Measurements from ENCODE around the gene MAST2. TPM values are rescaled to one million over a fixed set of nuclear protein-coding genes. Genes with fewer than 3 reads are reported as not detected.

Gene MAST2
- total and polyA plus RNA-seq, 2 of the 13 experiments (the other 11 are each of a cell fraction or from before 2014, with no cell fraction given), result 15.3 to 23.0 TPM

DNA sequence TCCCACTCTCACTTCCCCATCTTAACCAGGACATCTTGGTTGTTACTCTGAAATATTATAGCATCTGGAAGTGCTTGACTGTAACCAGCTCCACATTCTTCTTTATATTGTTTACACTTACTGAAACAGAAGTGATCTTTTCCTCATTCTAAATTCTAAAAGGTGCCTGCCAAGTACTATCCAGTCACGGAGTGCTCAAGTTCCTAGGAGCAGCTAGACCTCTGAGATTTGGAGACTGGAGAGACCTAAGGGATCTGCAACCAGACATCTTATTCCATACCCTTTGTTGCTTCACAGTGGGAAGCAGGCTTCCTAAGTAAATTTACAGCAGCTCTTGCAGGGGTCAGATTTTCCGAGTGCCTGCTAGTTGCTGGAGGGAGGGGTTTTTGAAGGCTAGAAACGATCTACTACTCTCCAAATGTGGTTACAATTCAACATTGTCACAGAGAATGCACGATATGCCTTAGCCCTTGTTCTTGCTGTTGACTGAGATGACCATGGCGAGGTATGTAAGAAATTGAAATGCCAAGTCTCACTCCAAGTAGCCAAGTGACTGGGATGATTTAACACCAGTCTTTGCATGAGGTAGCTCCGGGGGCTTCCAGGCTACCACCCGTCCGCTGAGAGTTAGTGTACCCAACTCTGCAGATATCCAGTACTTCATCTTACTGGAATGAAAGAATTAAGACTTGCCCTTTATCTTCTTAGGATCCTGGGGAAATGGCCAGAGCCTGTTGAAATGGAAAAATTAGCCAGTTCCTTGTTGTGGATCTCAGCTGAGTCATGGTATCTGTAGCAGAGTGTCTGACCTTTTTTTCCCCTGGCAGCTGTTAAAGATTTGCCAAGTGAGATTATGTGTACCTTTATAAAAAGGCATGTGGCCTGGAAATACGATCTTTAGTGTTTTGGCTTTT, 150.8 kb downstream of the MAST2 start:
- Histone ChIP-seq H3K4me3 (replicated peaks in 1 of 3; ENCODE audit: insufficient read depth in 1 of 3, low read depth in 2 of 3, low read length in 3 of 3) (no peak overlapping the region), H2AFZ (ENCODE audit: low read length) (no peak overlapping the region), H3K9ac (ENCODE audit: insufficient read depth, low read depth, low read length) (no peak overlapping the region)

More for the DNA sequence above, 150.8 kb downstream of the MAST2 start:
- BruUV-seq (replicated peaks), result no TSS peak
- CTCF ChIA-PET (ENCODE audit: low intra/inter-chr PET ratio, low total read pairs), result no interaction called here
- DNase-seq (ENCODE audit: low spot score) (peak; percentile 29), ATAC-seq (peak; percentile 27; the same call in 1 of the 3 replicates), FAIRE-seq (no peak)
- WGBS (ENCODE audit: low lambda C conversion rate), result 83% methylated on average over 9 of the region's 9 CpGs
- Histone ChIP-seq H3K36me3 (replicated peaks in 1 of 2; ENCODE audit: control insufficient read depth in 1 of 2, insufficient read depth in 2 of 2, low read length in 2 of 2) (0 out of 5 replicates have a peak, but pooled peaks cover 0 to under 1% of the 10 kb centered on the region in 2 experiments), H4K20me1 (ENCODE audit: insufficient read depth, low read length) (no peaks in the 10 kb centered on the region; the same call in 1 of the 2 replicates), H3K27ac (ENCODE audit: extremely low read length, insufficient read depth, low read length) (peak overlapping the region; percentile 12), H3K9me3 (ENCODE audit: low read length) (no peaks in the 10 kb centered on the region), H3K27me3 (ENCODE audit: control insufficient read depth in 1 of 2, insufficient read depth in 2 of 2, low read length in 2 of 2) (no peaks in the 10 kb centered on the region), H3K4me2 (ENCODE audit: low read depth, low read length) (no peak overlapping the region), H3K4me1 (ENCODE audit: insufficient read depth, low read length) (peaks cover 12% of the 10 kb centered on the region), H3K79me2 (ENCODE audit: insufficient read depth, low read length) (no peaks in the 10 kb centered on the region)
- intact Hi-C loops (cut with micrococcal nuclease; ENCODE audit: unreplicated experiment), result no loop called here
- POLR2A ChIA-PET, result no interaction called here
- in situ Hi-C loops (cut with HindIII; ENCODE audit: extremely low pct_ligation_motif_present, low pct_unique_long_range_greater_than_20kb), result no loop called here
- TF ChIP-seq SAP130 (CRISPR knock-in tag; IDR thresholded peaks at IDR 0.05; ENCODE audit: low read depth) (peak; percentile 39; the same call in 1 of the 2 replicates), PAWR (CRISPR knock-in tag; IDR thresholded peaks at IDR 0.05; ENCODE audit: borderline replicate concordance) (no peak), AGO2 (optimal IDR thresholded peaks at IDR 0.05; ENCODE audit: low read depth, low read length) (no peak), ZNF510 (CRISPR knock-in tag; IDR thresholded peaks at IDR 0.05; ENCODE audit: low read depth) (no peak), TFAP4 (IDR thresholded peaks at IDR 0.05; ENCODE audit: borderline replicate concordance, low read depth) (peak; percentile 36; the same call in 1 of the 2 replicates), MAFF (IDR thresholded peaks at IDR 0.05; ENCODE audit: low read depth, low read length) (peak; percentile 25; the same call in 1 of the 2 replicates), MAFK (conservative IDR thresholded peaks at IDR 0.05 in 1 of 2, IDR thresholded peaks at IDR 0.05 in 1 of 2; ENCODE audit: low read length in 2 of 2) (peak; percentile 9 to 40; a peak in 2 of 4 replicates), TEAD3 (CRISPR knock-in tag; optimal IDR thresholded peaks at IDR 0.05; ENCODE audit: borderline replicate concordance) (peak; percentile 29), ELF3 (CRISPR knock-in tag; IDR thresholded peaks at IDR 0.05) (no peak), ZNF431 (CRISPR knock-in tag; IDR thresholded peaks at IDR 0.05; ENCODE audit: borderline replicate concordance, low read depth) (no peak), PAX8 (CRISPR knock-in tag; IDR thresholded peaks at IDR 0.05; ENCODE audit: borderline replicate concordance) (no peak), NFE2 (CRISPR knock-in tag; IDR thresholded peaks at IDR 0.05) (peak; percentile 49; the same call in 1 of the 2 replicates), NFE2L2 (IDR thresholded peaks at IDR 0.05; ENCODE audit: low read length) (0 out of 2 replicates have a peak, but pooled peaks have one; percentile 31)
- TF ChIP-seq, protein P1, sequence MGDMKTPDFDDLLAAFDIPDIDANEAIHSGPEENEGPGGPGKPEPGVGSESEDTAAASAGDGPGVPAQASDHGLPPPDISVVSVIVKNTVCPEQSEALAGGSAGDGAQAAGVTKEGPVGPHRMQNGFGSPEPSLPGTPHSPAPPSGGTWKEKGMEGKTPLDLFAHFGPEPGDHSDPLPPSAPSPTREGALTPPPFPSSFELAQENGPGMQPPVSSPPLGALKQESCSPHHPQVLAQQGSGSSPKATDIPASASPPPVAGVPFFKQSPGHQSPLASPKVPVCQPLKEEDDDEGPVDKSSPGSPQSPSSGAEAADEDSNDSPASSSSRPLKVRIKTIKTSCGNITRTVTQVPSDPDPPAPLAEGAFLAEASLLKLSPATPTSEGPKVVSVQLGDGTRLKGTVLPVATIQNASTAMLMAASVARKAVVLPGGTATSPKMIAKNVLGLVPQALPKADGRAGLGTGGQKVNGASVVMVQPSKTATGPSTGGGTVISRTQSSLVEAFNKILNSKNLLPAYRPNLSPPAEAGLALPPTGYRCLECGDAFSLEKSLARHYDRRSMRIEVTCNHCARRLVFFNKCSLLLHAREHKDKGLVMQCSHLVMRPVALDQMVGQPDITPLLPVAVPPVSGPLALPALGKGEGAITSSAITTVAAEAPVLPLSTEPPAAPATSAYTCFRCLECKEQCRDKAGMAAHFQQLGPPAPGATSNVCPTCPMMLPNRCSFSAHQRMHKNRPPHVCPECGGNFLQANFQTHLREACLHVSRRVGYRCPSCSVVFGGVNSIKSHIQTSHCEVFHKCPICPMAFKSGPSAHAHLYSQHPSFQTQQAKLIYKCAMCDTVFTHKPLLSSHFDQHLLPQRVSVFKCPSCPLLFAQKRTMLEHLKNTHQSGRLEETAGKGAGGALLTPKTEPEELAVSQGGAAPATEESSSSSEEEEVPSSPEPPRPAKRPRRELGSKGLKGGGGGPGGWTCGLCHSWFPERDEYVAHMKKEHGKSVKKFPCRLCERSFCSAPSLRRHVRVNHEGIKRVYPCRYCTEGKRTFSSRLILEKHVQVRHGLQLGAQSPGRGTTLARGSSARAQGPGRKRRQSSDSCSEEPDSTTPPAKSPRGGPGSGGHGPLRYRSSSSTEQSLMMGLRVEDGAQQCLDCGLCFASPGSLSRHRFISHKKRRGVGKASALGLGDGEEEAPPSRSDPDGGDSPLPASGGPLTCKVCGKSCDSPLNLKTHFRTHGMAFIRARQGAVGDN (CRISPR knock-in tag; IDR thresholded peaks at IDR 0.05), result no peak

All from HepG2 (cell line).